ENCODE results near the gene ZNF436. TPM values are rescaled to one million over a fixed set of nuclear protein-coding genes. Genes with fewer than 3 reads are reported as not detected.
A peak's percentile ranks its signal among the peaks of the same experiment; 100 is the strongest.

Gene ZNF436
- polyA plus RNA-seq (2012; ENCODE audit: insufficient read depth, insufficient read length, low read depth): 3.2 TPM

DNA sequence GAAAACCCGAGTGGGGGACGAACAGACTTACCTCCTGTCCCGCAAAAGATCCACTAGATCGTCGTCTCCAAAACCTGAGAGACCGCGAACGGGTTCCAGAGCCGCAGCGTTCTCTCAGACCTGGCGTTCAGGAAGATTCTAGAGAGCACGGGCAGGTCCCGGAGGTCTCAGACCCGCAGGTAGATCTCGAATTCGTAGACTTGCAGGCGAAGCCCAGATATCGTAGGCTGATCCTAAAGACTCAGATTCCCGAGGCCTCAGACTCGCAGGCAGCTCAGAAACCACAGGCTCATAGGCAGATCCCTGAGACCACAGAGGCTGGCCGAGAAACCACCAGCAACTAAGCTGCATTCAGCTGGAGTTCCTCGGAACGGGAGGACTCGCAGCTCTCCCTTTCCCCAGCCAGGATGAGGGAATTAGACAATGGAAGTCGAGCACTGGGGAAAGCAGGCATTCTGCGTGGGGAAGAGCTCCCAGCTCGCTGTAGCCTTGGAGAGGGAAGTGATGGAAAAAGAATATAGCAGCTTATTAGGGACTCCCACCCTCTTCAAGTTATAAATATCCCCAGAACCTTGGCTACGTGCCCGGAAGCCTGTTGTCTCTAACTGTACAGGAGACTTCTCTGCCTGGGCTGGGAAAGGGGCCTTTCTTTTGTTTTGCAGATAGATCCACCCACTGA, at the start of gene ZNF436:
TSS of gene ZNF436 (minus strand) at position 502 of the 679 bp plus-strand sequence. CDS start 1,831 bp downstream, outside the sequence.
- Histone ChIP-seq H3K4me1 (peaks cover 9% of the 10 kb centered on the region), H3K9me3 (no peaks in the 10 kb centered on the region), H3K36me3 (peaks cover 4% of the 10 kb centered on the region; the same call in 1 of the 2 replicates), H3K4me3 (ENCODE audit: low read depth, low read length) (peak within 1 kb of the TSS; percentile 94), H3K27me3 (no peaks in the 10 kb centered on the region)
- DNase-seq: peak; percentile 84
- TF ChIP-seq CTCF (IDR thresholded peaks at IDR 0.05; ENCODE audit: low read depth, low read length): no peak

GRCh38 chr1:23419180-23419579, 49.5 kb upstream of the ZNF436 start:
- H3K4me3 ChIP-seq (ENCODE audit: low read depth, low read length): no peak overlapping the region
- H3K27me3 ChIP-seq: no peaks in the 10 kb centered on the region
- H3K36me3 ChIP-seq: no peaks in the 10 kb centered on the region
- H3K9me3 ChIP-seq: no peaks in the 10 kb centered on the region
- no peak for DNase-seq
- peaks cover 20% of the 10 kb centered on the region for H3K4me1 ChIP-seq
- no peak for TF ChIP-seq CTCF (IDR thresholded peaks at IDR 0.05; ENCODE audit: low read depth, low read length)

- peak; percentile 85 for DNase-seq
- Histone ChIP-seq H3K4me3 (ENCODE audit: low read depth, low read length) (no peak overlapping the region), H3K36me3 (no peaks in the 10 kb centered on the region), H3K9me3 (no peaks in the 10 kb centered on the region), H3K4me1 (peaks cover 12% of the 10 kb centered on the region), H3K27me3 (no peaks in the 10 kb centered on the region)
- TF ChIP-seq CTCF (IDR thresholded peaks at IDR 0.05; ENCODE audit: low read depth, low read length): no peak
Observed at GRCh38 chr1:23417570-23417969, 47.9 kb upstream of the ZNF436 start.

DNA sequence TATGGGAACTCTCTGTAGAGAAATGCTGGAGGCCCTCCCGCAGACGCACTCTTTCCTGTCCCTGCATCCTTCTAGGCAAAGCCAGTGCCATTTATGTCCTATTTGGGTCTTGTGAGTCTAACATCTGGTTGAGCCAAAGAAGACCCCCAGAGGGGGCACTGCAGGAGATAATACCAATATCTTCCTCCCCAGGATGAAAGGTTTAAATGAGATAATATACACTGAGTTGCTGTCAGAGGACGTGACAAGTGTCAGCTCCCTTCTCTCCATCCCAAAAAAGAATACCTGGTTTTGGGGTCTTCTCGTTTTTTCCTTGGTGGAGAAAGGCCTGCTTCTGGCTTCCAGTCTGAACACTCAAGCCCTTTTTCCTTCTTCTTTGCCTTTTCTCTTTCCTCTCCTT, 47.3 kb upstream of the ZNF436 start:
- no peak for TF ChIP-seq CTCF (IDR thresholded peaks at IDR 0.05; ENCODE audit: low read depth, low read length)
- H3K27me3 ChIP-seq: no peaks in the 10 kb centered on the region

DNA sequence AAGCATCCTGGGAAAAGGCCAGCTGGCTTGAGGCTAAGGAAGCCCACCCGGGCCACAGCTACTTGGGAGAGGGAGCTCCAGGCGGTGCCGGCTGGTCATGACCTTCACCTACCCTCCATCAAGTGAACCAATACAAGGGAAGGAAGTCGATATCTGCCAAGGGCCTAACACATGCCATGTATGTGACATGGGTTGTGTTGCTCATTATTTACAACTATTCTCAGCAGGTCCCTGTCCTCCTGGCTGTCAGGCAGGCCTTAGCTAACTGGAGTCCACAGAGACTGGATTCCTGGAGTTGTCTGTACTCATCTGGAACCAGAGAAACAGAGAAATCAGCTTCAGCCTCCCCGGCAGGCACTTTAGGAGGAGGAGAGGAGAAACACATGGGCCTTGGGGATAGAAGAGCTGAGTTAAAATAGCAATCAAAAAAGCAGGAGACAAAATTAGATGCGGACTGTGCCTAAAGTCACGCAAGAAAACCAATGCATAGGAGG, 39.2 kb upstream of the ZNF436 start:
- no peak for TF ChIP-seq CTCF (IDR thresholded peaks at IDR 0.05; ENCODE audit: low read depth, low read length)
- no peaks in the 10 kb centered on the region for H3K9me3 ChIP-seq
- H3K36me3 ChIP-seq: no peaks in the 10 kb centered on the region
- no peaks in the 10 kb centered on the region for H3K4me1 ChIP-seq
- H3K27me3 ChIP-seq: no peaks in the 10 kb centered on the region
- no peak overlapping the region for H3K4me3 ChIP-seq (ENCODE audit: low read depth, low read length)
- no peak for DNase-seq

More for the DNA sequence above, 47.3 kb upstream of the ZNF436 start:
- H3K9me3 ChIP-seq: no peaks in the 10 kb centered on the region
- no peak overlapping the region for H3K4me3 ChIP-seq (ENCODE audit: low read depth, low read length)
- H3K36me3 ChIP-seq: no peaks in the 10 kb centered on the region
- no peak for DNase-seq
- H3K4me1 ChIP-seq: peaks cover 8% of the 10 kb centered on the region

DNA sequence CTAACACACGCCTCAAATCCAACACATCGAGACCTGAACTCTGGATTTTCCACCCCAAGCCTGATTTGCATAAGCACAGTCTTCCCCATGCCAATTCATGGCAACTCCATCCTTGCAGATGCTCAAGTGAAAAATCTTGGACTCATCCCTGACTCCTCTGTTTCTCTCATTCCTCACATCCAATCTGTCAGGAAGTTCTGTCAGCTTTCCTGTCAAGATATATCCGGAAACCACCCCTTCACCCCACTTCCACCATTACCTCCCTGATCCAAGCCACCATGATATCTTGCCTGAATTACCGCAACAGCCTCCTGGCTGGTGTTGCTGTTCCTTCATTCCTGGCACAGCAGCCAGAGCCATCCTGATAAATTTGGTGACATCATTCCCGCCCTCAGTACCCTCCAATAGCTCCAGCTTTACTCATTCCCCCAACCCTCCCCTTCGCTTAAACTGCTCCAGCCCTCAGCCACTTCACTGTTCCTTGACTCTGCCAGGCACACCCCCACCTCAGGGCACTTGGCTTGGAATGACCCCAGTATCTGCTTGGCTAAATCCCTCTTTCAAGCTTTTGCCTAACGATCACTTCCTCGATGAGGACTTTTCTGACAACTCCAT, 37.5 kb upstream of the ZNF436 start:
- Histone ChIP-seq H3K4me3 (ENCODE audit: low read depth, low read length) (no peak overlapping the region), H3K36me3 (no peaks in the 10 kb centered on the region), H3K9me3 (no peaks in the 10 kb centered on the region), H3K4me1 (0 out of 2 replicates have a peak, but pooled peaks cover 3% of the 10 kb centered on the region), H3K27me3 (no peaks in the 10 kb centered on the region)
- DNase-seq: no peak
- TF ChIP-seq CTCF (IDR thresholded peaks at IDR 0.05; ENCODE audit: low read depth, low read length): no peak
